ENCODE data around the gene PRDM11. TPM values are rescaled to one million over a fixed set of nuclear protein-coding genes. Genes with fewer than 3 reads are reported as not detected.
A peak's percentile ranks its signal among the peaks of the same experiment; 100 is the strongest.

The PRDM11 gene
- total and polyA plus RNA-seq, 2 donors from 2014 or later, result 2.9 to 22.5 TPM

GRCh38 chr11:45155627-45156180 is 9.3 kb downstream of the PRDM11 start:
- no peaks in the 10 kb centered on the region for H3K9me3 ChIP-seq (ENCODE audit: control insufficient read depth in 2 of 3, insufficient read depth in 1 of 3, low read length in 3 of 3)
- H3K36me3 ChIP-seq (ENCODE audit: control insufficient read depth in 2 of 3, insufficient read depth in 3 of 3, low read length in 3 of 3), result no peaks in the 10 kb centered on the region
- no peak for TF ChIP-seq CTCF (IDR thresholded peaks at IDR 0.05; ENCODE audit: borderline replicate concordance, extremely low read depth, insufficient read depth)
- H3K27ac ChIP-seq (ENCODE audit: low read depth in 2 of 2, low read length in 2 of 2), result no peak overlapping the region
- intact Hi-C loops (cut with DNase I), result no loop called here
- H3K9ac ChIP-seq (ENCODE audit: low read length in 3 of 3), result no peak overlapping the region
- DNase-seq (no peak), FAIRE-seq (no peak)
- H3K4me1 ChIP-seq (ENCODE audit: control insufficient read depth in 2 of 3, insufficient read depth in 2 of 3, low read depth in 1 of 3, low read length in 3 of 3), result peaks cover 2 to 27% (median 14%) of the 10 kb centered on the region in 3 donors
- H3K4me3 ChIP-seq (ENCODE audit: low read length in 3 of 3), result no peak overlapping the region
- no peaks in the 10 kb centered on the region for H3K27me3 ChIP-seq (ENCODE audit: control insufficient read depth, insufficient read depth, low read length)

GRCh38 chr11:45156201-45156600 is 9.8 kb downstream of the PRDM11 start:
- H3K27me3 ChIP-seq (ENCODE audit: control insufficient read depth, insufficient read depth, low read length), result no peaks in the 10 kb centered on the region
- peaks cover 2 to 28% (median 15%) of the 10 kb centered on the region in 3 donors for H3K4me1 ChIP-seq (ENCODE audit: control insufficient read depth in 2 of 3, insufficient read depth in 2 of 3, low read depth in 1 of 3, low read length in 3 of 3)
- H3K9ac ChIP-seq (ENCODE audit: low read length in 3 of 3), result no peak overlapping the region
- DNase-seq (peak in 1 of 5 donors; percentile 26), FAIRE-seq (no peak)
- H3K36me3 ChIP-seq (ENCODE audit: control insufficient read depth in 2 of 3, insufficient read depth in 3 of 3, low read length in 3 of 3), result no peaks in the 10 kb centered on the region
- intact Hi-C loops (cut with DNase I), result no loop called here
- H3K9me3 ChIP-seq (ENCODE audit: control insufficient read depth in 2 of 3, insufficient read depth in 1 of 3, low read length in 3 of 3), result no peaks in the 10 kb centered on the region
- no peak for TF ChIP-seq CTCF (IDR thresholded peaks at IDR 0.05; ENCODE audit: borderline replicate concordance, extremely low read depth, insufficient read depth)
- no peak overlapping the region for H3K27ac ChIP-seq (ENCODE audit: low read depth in 2 of 2, low read length in 2 of 2)
- H3K4me3 ChIP-seq (ENCODE audit: low read length in 3 of 3), result no peak overlapping the region

GRCh38 chr11:45156741-45157140 is 10.3 kb downstream of the PRDM11 start:
- intact Hi-C loops (cut with DNase I), result no loop called here
- Histone ChIP-seq H3K4me1 (ENCODE audit: control insufficient read depth in 2 of 3, insufficient read depth in 2 of 3, low read depth in 1 of 3, low read length in 3 of 3) (peaks cover 2 to 33% (median 17%) of the 10 kb centered on the region in 3 donors), H3K27ac (ENCODE audit: low read depth in 2 of 2, low read length in 2 of 2) (no peak overlapping the region), H3K9me3 (ENCODE audit: control insufficient read depth in 2 of 3, insufficient read depth in 1 of 3, low read length in 3 of 3) (no peaks in the 10 kb centered on the region), H3K9ac (ENCODE audit: low read length in 3 of 3) (no peak overlapping the region), H3K36me3 (ENCODE audit: control insufficient read depth in 2 of 3, insufficient read depth in 3 of 3, low read length in 3 of 3) (no peaks in the 10 kb centered on the region), H3K27me3 (ENCODE audit: control insufficient read depth, insufficient read depth, low read length) (no peaks in the 10 kb centered on the region), H3K4me3 (ENCODE audit: low read length in 3 of 3) (no peak overlapping the region)
- FAIRE-seq (no peak), DNase-seq (peak in 1 of 5 donors; percentile 44)
- no peak for TF ChIP-seq CTCF (IDR thresholded peaks at IDR 0.05; ENCODE audit: borderline replicate concordance, extremely low read depth, insufficient read depth)
